Stromal cell of bone marrow (primary cell): ENCODE data around the gene FER.
"Not testable (repeated sequence)": the region's sequence is repeated elsewhere in the genome, so short reads cannot be mapped to it uniquely, and the experiment has no call there.

Source experiments
- DNase-seq: peaks from one replicate; pipeline ENCODE4 v3.0.0-alpha.2; 2012; ENCODE audit warnings: low read depth

Gene FER

GRCh38 chr5:109125755-109126429, 378.2 kb downstream of the FER start:
- no peak for DNase-seq

- no peak for DNase-seq
Measured at GRCh38 chr5:109126481-109126880, 378.8 kb downstream of the FER start.

GRCh38 chr5:109136906-109137305, 389.2 kb downstream of the FER start:
- DNase-seq = no peak

GRCh38 chr5:109141222-109142200, 393.8 kb downstream of the FER start:
- peak; percentile 38 for DNase-seq

GRCh38 chr5:109143031-109143430, 395.3 kb downstream of the FER start:
- peak; percentile 10 for DNase-seq

- no peak for DNase-seq
Measured at GRCh38 chr5:109145139-109145538, 397.4 kb downstream of the FER start.

- DNase-seq = no peak
Measured at GRCh38 chr5:109146591-109146990, 398.9 kb downstream of the FER start.

GRCh38 chr5:109152565-109152964, 404.9 kb downstream of the FER start:
- DNase-seq = no peak

- no peak for DNase-seq
Measured at GRCh38 chr5:109155625-109156024, 407.9 kb downstream of the FER start.

GRCh38 chr5:109156885-109157284, 409.2 kb downstream of the FER start:
- DNase-seq = no peak

- no peak for DNase-seq
Measured at GRCh38 chr5:109160468-109160867, 412.8 kb downstream of the FER start.

GRCh38 chr5:109161914-109162683, 414.4 kb downstream of the FER start:
- peak; percentile 44 for DNase-seq

- DNase-seq = no peak
Measured at GRCh38 chr5:109163336-109163735, 415.6 kb downstream of the FER start.

GRCh38 chr5:109164001-109164400, 416.3 kb downstream of the FER start:
- DNase-seq = no peak

GRCh38 chr5:109167586-109167985, 419.9 kb downstream of the FER start:
- no peak for DNase-seq

GRCh38 chr5:109168151-109168550, 420.5 kb downstream of the FER start:
- no peak for DNase-seq

- DNase-seq = no peak
Measured at GRCh38 chr5:109170629-109171350, 423.1 kb downstream of the FER start.

- DNase-seq = not testable (repeated sequence)
Measured at GRCh38 chr5:109171437-109172073, 423.9 kb downstream of the FER start.

GRCh38 chr5:109173036-109173794, 425.5 kb downstream of the FER start:
- no peak for DNase-seq

GRCh38 chr5:109177227-109177626, 429.5 kb downstream of the FER start:
- peak; percentile 36 for DNase-seq
